Esophagus squamous epithelium (tissue), 5 donors: ENCODE measurements around the gene LRRK2. TPM values are rescaled to one million over a fixed set of nuclear protein-coding genes. Genes with fewer than 3 reads are reported as not detected.

Experiments
- DNase-seq: peaks from one replicate; lab custom pipeline; 2025; lab: John Stamatoyannopoulos, UW
- H3K27ac ChIP-seq, 4 donors: fragments of 200-600 bp; sonication (generic); one replicate each; pipeline ENCODE4 v1.5.1; 2016 to 2019; ENCODE audit warnings: mild to moderate bottlenecking in 1 of 4
- H3K27me3 ChIP-seq, 4 donors: fragments of 200-600 bp; sonication (generic); 1 replicate in 3 of 4; 2 replicates in 1 of 4; pipeline versions ENCODE4 v1.5.1 to v1.6.0; 2017 to 2021; ENCODE audit warnings: antibody characterized with exemption in 1 of 4
- H3K36me3 ChIP-seq, 3 donors: fragments of 200-600 bp; sonication (generic); one replicate each; pipeline ENCODE4 v1.5.1; 2016 to 2019
- H3K4me1 ChIP-seq, 3 donors: fragments of 200-600 bp; sonication (generic); one replicate each; pipeline ENCODE4 v1.5.1; 2017 to 2019
- H3K4me3 ChIP-seq, 4 donors: fragments of 200-600 bp; sonication (generic); 1 replicate in 3 of 4; 2 replicates in 1 of 4; pipeline ENCODE4 v1.5.1; 2016 to 2019; ENCODE audit warnings: mild to moderate bottlenecking in 2 of 4, moderate library complexity in 1 of 4
- H3K9me3 ChIP-seq, 3 donors: fragments of 200-600 bp; sonication (generic); one replicate each; pipeline ENCODE4 v1.5.1; 2016 to 2019
- POLR2A ChIP-seq, 4 donors: fragments of 450-650 bp; IDR thresholded peaks; one replicate each; pipeline ENCODE4 v1.6.1; 2017; ENCODE audit warnings: antibody characterized with exemption in 4 of 4, mild to moderate bottlenecking in 4 of 4, moderate library complexity in 3 of 4
- WGBS, 2 donors: methylation state at CpG; one replicate each; pipeline ENCODE4 v1.1.5; 2018; 5-methylcytosine and 5-hydroxymethylcytosine counted together
- intact Hi-C: fragments of 100-400 bp; cut with DNase I; formaldehyde crosslinking; loops from one replicate; pipeline ENCODE4 v1.15.0; 2022
- total RNA-seq, 4 donors: library from RNA; depleted of rRNA; stranded (reverse); fragments of >200 nt; gene quantifications; one replicate each; pipeline ENCODE4 v1.1.0, GENCODE V29; 2016
- TF ChIP-seq, protein P1 (sequence below), 6 experiments: fragments of 450-650 bp in 4 of 6; fragments of 200-600 bp in 2 of 6; sonication (generic) in 2 of 6; IDR thresholded peaks; one replicate each; pipeline ENCODE4 v1.5.1; 2016 to 2019; ENCODE audit warnings: antibody characterized with exemption in 6 of 6, mild to moderate bottlenecking in 4 of 6, moderate library complexity in 4 of 6
- donor health status: DM: yes; HTN: yes; CAD: no.

LRRK2 gene
- total RNA-seq, 4 donors from 2014 or later = 10.9 to 21.4 (median 13.4) TPM

DNA sequence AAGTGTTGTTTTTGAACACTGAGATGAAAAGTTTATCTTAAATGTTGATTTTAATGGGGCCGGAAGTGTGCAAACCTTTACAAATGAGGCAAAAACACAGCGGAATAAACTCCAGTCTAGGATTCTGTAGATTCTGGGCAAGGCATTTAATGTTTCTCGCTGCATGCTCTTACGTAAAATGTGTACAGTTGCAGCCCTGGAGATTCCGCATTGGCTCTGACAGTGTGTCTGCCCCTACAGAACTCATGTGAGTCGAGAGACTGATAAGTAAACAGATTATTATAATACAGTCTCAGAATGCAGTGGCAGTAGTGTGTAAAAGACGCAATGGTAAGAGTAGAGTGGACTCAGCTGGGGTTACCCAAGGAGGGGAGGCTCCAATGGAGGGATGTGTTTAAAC, 33.6 kb downstream of the LRRK2 start:
- no peak for DNase-seq
- H3K27ac ChIP-seq = no peak overlapping the region
- H3K9me3 ChIP-seq = no peaks in the 10 kb centered on the region
- WGBS, 2 donors = 84 to 85% methylated on average over 7 of the region's 7 CpGs
- TF ChIP-seq POLR2A (IDR thresholded peaks at IDR 0.05) = no peak
- TF ChIP-seq, protein P1, sequence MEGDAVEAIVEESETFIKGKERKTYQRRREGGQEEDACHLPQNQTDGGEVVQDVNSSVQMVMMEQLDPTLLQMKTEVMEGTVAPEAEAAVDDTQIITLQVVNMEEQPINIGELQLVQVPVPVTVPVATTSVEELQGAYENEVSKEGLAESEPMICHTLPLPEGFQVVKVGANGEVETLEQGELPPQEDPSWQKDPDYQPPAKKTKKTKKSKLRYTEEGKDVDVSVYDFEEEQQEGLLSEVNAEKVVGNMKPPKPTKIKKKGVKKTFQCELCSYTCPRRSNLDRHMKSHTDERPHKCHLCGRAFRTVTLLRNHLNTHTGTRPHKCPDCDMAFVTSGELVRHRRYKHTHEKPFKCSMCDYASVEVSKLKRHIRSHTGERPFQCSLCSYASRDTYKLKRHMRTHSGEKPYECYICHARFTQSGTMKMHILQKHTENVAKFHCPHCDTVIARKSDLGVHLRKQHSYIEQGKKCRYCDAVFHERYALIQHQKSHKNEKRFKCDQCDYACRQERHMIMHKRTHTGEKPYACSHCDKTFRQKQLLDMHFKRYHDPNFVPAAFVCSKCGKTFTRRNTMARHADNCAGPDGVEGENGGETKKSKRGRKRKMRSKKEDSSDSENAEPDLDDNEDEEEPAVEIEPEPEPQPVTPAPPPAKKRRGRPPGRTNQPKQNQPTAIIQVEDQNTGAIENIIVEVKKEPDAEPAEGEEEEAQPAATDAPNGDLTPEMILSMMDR (IDR thresholded peaks at IDR 0.05) = no peak
- H3K4me3 ChIP-seq = no peak overlapping the region
- no peaks in the 10 kb centered on the region for H3K27me3 ChIP-seq
- intact Hi-C loops = no loop called here
- peaks cover 0 to 20% (median 4%) of the 10 kb centered on the region in 3 donors for H3K4me1 ChIP-seq
- H3K36me3 ChIP-seq = peaks cover 0 to 34% (median 0%) of the 10 kb centered on the region in 3 donors

DNA sequence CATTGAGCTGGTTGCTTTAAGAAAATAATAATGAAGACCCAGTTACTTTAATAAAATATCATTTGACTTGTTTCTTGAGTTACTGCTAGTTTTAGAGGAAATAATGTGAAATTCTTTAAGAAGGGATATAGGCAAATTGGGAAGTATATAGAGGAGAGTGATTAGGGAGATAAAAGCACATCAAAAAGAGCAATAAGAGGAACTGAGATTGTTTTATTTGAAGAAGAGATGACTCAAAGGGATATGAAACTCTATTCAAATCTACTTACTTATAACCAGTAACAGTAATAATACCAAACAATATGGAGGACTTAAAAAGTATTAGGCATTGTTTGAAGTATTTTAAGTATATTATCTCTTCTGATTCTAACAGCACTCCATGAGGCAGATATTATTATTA, 37.1 kb downstream of the LRRK2 start:
- peaks cover 0 to 5% (median 4%) of the 10 kb centered on the region in 3 donors for H3K9me3 ChIP-seq
- peaks cover 0 to 7% (median 0%) of the 10 kb centered on the region in 3 donors for H3K4me1 ChIP-seq
- H3K36me3 ChIP-seq = peaks cover 0 to 40% (median 0%) of the 10 kb centered on the region in 3 donors
- DNase-seq = no peak
- no peak overlapping the region for H3K27ac ChIP-seq
- intact Hi-C loops = no loop called here
- no peak for TF ChIP-seq POLR2A (IDR thresholded peaks at IDR 0.05)
- TF ChIP-seq, protein P1 (IDR thresholded peaks at IDR 0.05) = no peak
- no peaks in the 10 kb centered on the region for H3K27me3 ChIP-seq
- H3K4me3 ChIP-seq = no peak overlapping the region

DNA sequence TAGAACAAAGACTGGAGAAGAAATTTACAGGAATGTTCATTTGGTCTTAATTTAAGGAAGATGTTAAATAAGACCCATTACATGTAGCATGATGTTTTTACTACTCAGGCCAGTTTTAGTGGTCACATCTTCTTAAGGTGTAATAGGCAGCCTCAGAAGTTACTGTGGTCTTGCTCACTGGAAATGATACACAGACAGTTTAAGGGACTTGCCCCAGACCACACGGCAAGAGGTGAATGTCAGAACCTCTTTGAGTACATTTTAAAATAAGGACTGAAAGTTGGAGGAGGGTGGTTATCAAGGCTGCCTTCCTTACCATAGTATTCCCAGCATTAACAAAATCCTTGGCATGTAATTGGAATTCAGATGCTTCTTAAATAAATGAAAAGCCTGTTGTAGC, 37.9 kb downstream of the LRRK2 start:
- peaks cover 0 to 5% (median 4%) of the 10 kb centered on the region in 3 donors for H3K9me3 ChIP-seq
- no peak overlapping the region for H3K27ac ChIP-seq
- DNase-seq = no peak
- no peaks in the 10 kb centered on the region for H3K27me3 ChIP-seq
- peaks cover 0 to 40% (median 0%) of the 10 kb centered on the region in 3 donors for H3K36me3 ChIP-seq
- TF ChIP-seq, protein P1 (IDR thresholded peaks at IDR 0.05) = no peak
- no peak for TF ChIP-seq POLR2A (IDR thresholded peaks at IDR 0.05)
- H3K4me3 ChIP-seq = no peak overlapping the region
- intact Hi-C loops = no loop called here
- H3K4me1 ChIP-seq = peaks cover 0 to 14% (median 0%) of the 10 kb centered on the region in 3 donors
- WGBS, 2 donors = 50 to 67% methylated on average over 1 of the region's 1 CpG

DNA sequence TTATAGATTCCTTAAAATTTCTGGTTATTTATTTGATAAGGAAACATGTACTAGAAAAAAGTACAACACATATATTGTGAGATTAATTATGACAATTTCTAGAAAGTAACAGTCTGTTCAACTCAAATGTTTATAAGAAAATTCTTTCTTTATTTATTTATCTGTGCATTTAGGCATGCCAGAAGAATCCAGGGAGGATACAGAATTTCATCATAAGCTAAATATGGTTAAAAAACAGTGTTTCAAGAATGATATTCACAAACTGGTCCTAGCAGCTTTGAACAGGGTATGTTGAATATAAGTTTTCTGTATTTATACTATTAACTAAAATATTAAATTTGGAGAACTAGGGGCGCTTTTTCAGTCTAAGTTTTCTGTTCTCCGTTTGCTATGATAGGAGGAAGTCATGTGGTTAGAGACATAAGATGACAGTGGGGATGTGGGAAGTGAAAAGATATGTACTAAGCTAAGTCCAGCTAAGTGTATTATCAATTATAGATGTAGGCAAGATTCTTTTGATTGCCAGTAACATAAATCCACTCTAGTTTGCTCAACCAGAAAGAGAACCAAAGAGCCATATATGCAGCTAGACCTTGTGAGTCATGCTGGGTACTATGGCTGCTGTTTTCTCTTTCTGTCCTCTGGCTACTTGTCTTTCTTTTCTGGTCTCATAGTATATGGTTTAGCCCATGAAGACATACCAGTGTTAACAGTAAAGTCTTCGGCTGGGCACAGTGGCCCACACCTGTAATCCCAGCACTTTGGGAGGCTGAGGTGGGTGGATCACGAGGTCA, 39.0 kb downstream of the LRRK2 start:
- TF ChIP-seq, protein P1 (IDR thresholded peaks at IDR 0.05) = no peak
- TF ChIP-seq POLR2A (IDR thresholded peaks at IDR 0.05) = no peak
- 59 to 61% methylated on average over 4 of the region's 4 CpGs for WGBS, 2 donors
- Histone ChIP-seq H3K4me3 (no peak overlapping the region), H3K4me1 (peaks cover 0 to 14% (median 0%) of the 10 kb centered on the region in 3 donors), H3K36me3 (peaks cover 0 to 40% (median 0%) of the 10 kb centered on the region in 3 donors), H3K27me3 (no peaks in the 10 kb centered on the region), H3K27ac (no peak overlapping the region), H3K9me3 (peaks cover 0 to 5% (median 4%) of the 10 kb centered on the region in 3 donors)
- intact Hi-C loops = no loop called here
- no peak for DNase-seq

DNA sequence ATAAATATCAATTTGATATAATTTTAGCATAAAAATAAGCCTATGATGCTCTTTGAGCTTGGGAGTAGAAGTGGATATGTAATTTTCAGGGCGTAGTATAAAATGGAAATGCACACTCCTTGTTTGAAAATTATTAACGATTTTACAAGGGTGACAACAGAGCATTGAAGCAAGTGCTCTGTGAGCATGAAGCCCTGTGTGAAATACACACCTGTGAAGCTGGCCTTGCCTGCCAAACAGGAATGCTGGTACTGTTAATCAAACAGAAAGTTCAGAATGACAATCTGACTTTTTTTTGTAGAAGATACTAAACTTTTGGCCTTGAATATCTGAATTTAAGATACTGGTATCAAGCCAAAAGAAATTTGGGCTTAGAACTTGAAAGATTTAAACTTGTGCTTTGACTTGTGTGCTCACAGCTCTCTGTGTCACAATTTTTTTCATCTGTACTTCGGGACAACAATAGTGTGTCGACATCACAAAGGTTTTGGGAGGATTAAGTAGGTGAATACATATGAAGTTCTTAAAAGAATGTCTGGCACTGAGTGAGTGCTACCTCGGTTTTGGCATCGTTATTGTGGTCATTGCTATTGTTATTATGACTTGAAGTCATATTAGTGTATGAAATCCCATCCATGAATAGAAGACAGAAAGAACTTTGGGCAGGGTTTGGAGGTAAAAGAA, 47.3 kb downstream of the LRRK2 start:
- no peak for DNase-seq
- 51 to 59% methylated on average over 6 of the region's 6 CpGs for WGBS, 2 donors
- TF ChIP-seq, protein P1 (IDR thresholded peaks at IDR 0.05) = no peak
- TF ChIP-seq POLR2A (IDR thresholded peaks at IDR 0.05) = no peak
- Histone ChIP-seq H3K27ac (peak overlapping the region in 2 of 4 donors; percentile 17 to 18), H3K4me1 (peaks cover 0 to 22% (median 0%) of the 10 kb centered on the region in 3 donors), H3K4me3 (no peak overlapping the region), H3K27me3 (no peaks in the 10 kb centered on the region), H3K9me3 (no peaks in the 10 kb centered on the region), H3K36me3 (peaks cover 0 to 20% (median 0%) of the 10 kb centered on the region in 3 donors)
- intact Hi-C loops = no loop called here
